IMR-90 (cell line): Measurements from ENCODE around the gene OSBPL1A. TPM values are rescaled to one million over a fixed set of nuclear protein-coding genes. Genes with fewer than 3 reads are reported as not detected.

ENCODE experiments used
- ATAC-seq: fragments of 200-7000 bp; cut with Tn5 transposase; 2 replicates; pipeline ENCODE4 v1.9.1; 2020; ENCODE audit warnings: low read depth, mild to moderate bottlenecking, moderate library complexity
- BruUV-seq: library from RNA; stranded (reverse); fragments of 400-500 nt; replicated peaks from 2 replicates; lab custom pipeline; 2021; lab: Mats Ljungman, UMichigan
- CTCF ChIA-PET: fragments of 300-600 bp; formaldehyde crosslinking; extraction: SDS; loops from one replicate; lab custom pipeline; 2021; ENCODE audit warnings: antibody characterized with exemption; lab: Yijun Ruan, JAX
- POLR2A ChIA-PET: fragments of 300-600 bp; sonication (Branson Sonifier 250); formaldehyde crosslinking; loops from one replicate; lab custom pipeline; 2022; ENCODE audit warnings: antibody characterized with exemption; ENCODE audit not compliant: unreplicated experiment; lab: Charles Lee
- DNase-seq: peaks from one replicate; pipeline ENCODE4 v3.0.0; 2013
- H2AFZ ChIP-seq: replicated peaks from 2 replicates; pipeline ENCODE3; 2013; ENCODE audit warnings: low read length, mild to moderate bottlenecking; ENCODE audit not compliant: poor library complexity
- H2AK5ac ChIP-seq: 2 replicates; pipeline ENCODE4 v1.6.1; 2013; ENCODE audit warnings: low read depth, low read length, inconsistent platforms
- H2AK9ac ChIP-seq: replicated peaks from 2 replicates; pipeline ENCODE3; 2013; ENCODE audit warnings: mild to moderate bottlenecking, low read depth, low read length, moderate library complexity; ENCODE audit not compliant: poor library complexity
- H2BK120ac ChIP-seq: 2 replicates; pipeline ENCODE4 v1.6.1; 2013; ENCODE audit warnings: low read depth, low read length, inconsistent platforms
- H2BK15ac ChIP-seq: 3 replicates; pipeline ENCODE4 v1.6.1; 2013; ENCODE audit warnings: low read depth, low read length, inconsistent platforms
- H2BK20ac ChIP-seq: 2 replicates; pipeline ENCODE4 v1.6.1; 2013; ENCODE audit warnings: low read depth, mild to moderate bottlenecking, inconsistent platforms, low read length, moderate library complexity
- H2BK5ac ChIP-seq: 2 replicates; pipeline ENCODE4 v1.6.1; 2013; ENCODE audit warnings: mild to moderate bottlenecking, low read depth, low read length, inconsistent platforms; ENCODE audit not compliant: poor library complexity, severe bottlenecking
- H3K14ac ChIP-seq: replicated peaks from 2 replicates; pipeline ENCODE4 v1.6.1; 2013; ENCODE audit warnings: low read depth, low read length, inconsistent platforms
- H3K18ac ChIP-seq: 2 replicates; pipeline ENCODE4 v1.6.1; 2013; ENCODE audit warnings: low read depth, low read length, control low read depth
- H3K23ac ChIP-seq: 2 replicates; pipeline ENCODE4 v1.6.1; 2013; ENCODE audit warnings: low read depth, low read length, inconsistent platforms
- H3K27ac ChIP-seq: 2 replicates; pipeline ENCODE4 v1.5.1; 2013; ENCODE audit warnings: mild to moderate bottlenecking, control low read depth, low read length; ENCODE audit not compliant: insufficient read depth
- H3K27me3 ChIP-seq: 2 replicates; pipeline ENCODE4 v1.6.1; 2013; ENCODE audit warnings: low read length; ENCODE audit not compliant: control insufficient read depth, insufficient read depth
- H3K36me3 ChIP-seq: 2 replicates; pipeline ENCODE4 v1.6.1; 2013; ENCODE audit warnings: low read length, mixed read lengths; ENCODE audit not compliant: control insufficient read depth, insufficient read depth
- H3K4ac ChIP-seq: 2 replicates; pipeline ENCODE4 v1.6.1; 2013; ENCODE audit warnings: low read depth, low read length, inconsistent platforms
- H3K4me1 ChIP-seq: 2 replicates; pipeline ENCODE4 v1.6.1; 2013; ENCODE audit warnings: low read length, mixed read lengths; ENCODE audit not compliant: control insufficient read depth, insufficient read depth
- H3K4me2 ChIP-seq: 2 replicates; pipeline ENCODE4 v1.6.1; 2013; ENCODE audit warnings: low read depth, mild to moderate bottlenecking, control low read depth, low read length, moderate library complexity
- H3K4me3 ChIP-seq: 2 replicates; pipeline ENCODE4 v1.5.1; 2013; ENCODE audit warnings: low read depth, mild to moderate bottlenecking, control low read depth, low read length, moderate library complexity; ENCODE audit not compliant: insufficient read depth
- H3K56ac ChIP-seq: 2 replicates; pipeline ENCODE4 v1.6.1; 2013; ENCODE audit warnings: low read length, inconsistent platforms; ENCODE audit not compliant: insufficient read depth; ENCODE audit errors: extremely low read depth
- H3K79me1 ChIP-seq, 2 experiments: 2 replicates each; pipeline ENCODE4 v1.6.1; 2013; ENCODE audit warnings: low read length in 2 of 2, inconsistent platforms in 1 of 2, low read depth in 1 of 2
- H3K9ac ChIP-seq: 2 replicates; pipeline ENCODE4 v1.6.1; 2013; ENCODE audit warnings: low read depth, low read length, control low read depth
- H3K9me1 ChIP-seq: 2 replicates; pipeline ENCODE4 v1.6.1; 2013; ENCODE audit warnings: low read length, inconsistent platforms; ENCODE audit not compliant: insufficient read depth
- H3K9me3 ChIP-seq: 2 replicates; pipeline ENCODE4 v1.6.1; 2013; ENCODE audit warnings: low read length; ENCODE audit not compliant: control insufficient read depth, insufficient read depth
- H4K20me1 ChIP-seq: 2 replicates; pipeline ENCODE4 v1.6.1; 2013; ENCODE audit warnings: low read length, inconsistent platforms; ENCODE audit not compliant: insufficient read depth
- H4K5ac ChIP-seq: 2 replicates; pipeline ENCODE4 v1.6.1; 2013; ENCODE audit warnings: mild to moderate bottlenecking, low read depth, low read length, control low read depth
- H4K8ac ChIP-seq, 2 experiments: 2 replicates each; pipeline ENCODE4 v1.6.1; 2013; ENCODE audit warnings: low read depth in 2 of 2, low read length in 2 of 2, control low read depth in 1 of 2, inconsistent platforms in 1 of 2
- H4K91ac ChIP-seq: 2 replicates; pipeline ENCODE4 v1.6.1; 2013; ENCODE audit warnings: low read depth, low read length, inconsistent platforms; ENCODE audit not compliant: insufficient read depth
- BHLHE40 ChIP-seq: fragments of 150-350 bp; IDR thresholded peaks from 2 replicates; pipeline ENCODE4 v1.6.1; 2016; ENCODE audit warnings: mild to moderate bottlenecking, low read depth, low read length
- CHD1 ChIP-seq: IDR thresholded peaks from 2 replicates; pipeline ENCODE4 v1.6.1; 2012; ENCODE audit warnings: low read depth, low read length, improper control_type of control experiment
- CTCF ChIP-seq: conservative IDR thresholded peaks from 2 replicates; pipeline ENCODE4 v1.5.1; 2012; ENCODE audit warnings: mild to moderate bottlenecking, low read depth, low read length, improper control_type of control experiment
- ELK1 ChIP-seq: fragments of 150-350 bp; IDR thresholded peaks from 2 replicates; pipeline ENCODE4 v1.6.1; 2016; ENCODE audit warnings: low read depth, mild to moderate bottlenecking, low read length, moderate library complexity, borderline replicate concordance
- FOS ChIP-seq: fragments of 150-350 bp; IDR thresholded peaks from 2 replicates; pipeline ENCODE4 v1.6.1; 2016; ENCODE audit warnings: low read depth, low read length
- MAFK ChIP-seq: IDR thresholded peaks from 2 replicates; pipeline ENCODE4 v1.6.1; 2012; ENCODE audit warnings: low read depth, low read length, improper control_type of control experiment
- MAZ ChIP-seq: IDR thresholded peaks from 2 replicates; pipeline ENCODE4 v1.6.1; 2012; ENCODE audit warnings: low read depth, mild to moderate bottlenecking, low read length, improper control_type of control experiment, moderate library complexity, borderline replicate concordance
- MXI1 ChIP-seq: IDR thresholded peaks from 2 replicates; pipeline ENCODE4 v1.6.1; 2012; ENCODE audit warnings: low read depth, mild to moderate bottlenecking, low read length, moderate library complexity, borderline replicate concordance
- NFE2L2 ChIP-seq: fragments of 150-350 bp; IDR thresholded peaks from 2 replicates; pipeline ENCODE4 v1.6.1; 2016; ENCODE audit warnings: low read depth, mild to moderate bottlenecking, low read length
- POLR2A ChIP-seq: IDR thresholded peaks from 2 replicates; pipeline ENCODE4 v1.6.1; 2012; ENCODE audit warnings: mild to moderate bottlenecking, low read depth, low read length
- RAD21 ChIP-seq: IDR thresholded peaks from 2 replicates; pipeline ENCODE4 v1.6.1; 2012; ENCODE audit warnings: low read length, improper control_type of control experiment
- RCOR1 ChIP-seq: IDR thresholded peaks from 2 replicates; pipeline ENCODE4 v1.6.1; 2012; ENCODE audit warnings: mild to moderate bottlenecking, low read length, improper control_type of control experiment; ENCODE audit not compliant: insufficient replicate concordance
- RFX5 ChIP-seq: IDR thresholded peaks from 2 replicates; pipeline ENCODE4 v1.8.0; 2012; ENCODE audit warnings: low read depth, mild to moderate bottlenecking, low read length, moderate library complexity
- SMC3 ChIP-seq: fragments of 150-350 bp; IDR thresholded peaks from 2 replicates; pipeline ENCODE4 v1.6.1; 2016; ENCODE audit warnings: low read depth, mild to moderate bottlenecking, antibody characterized with exemption, low read length, moderate library complexity
- USF2 ChIP-seq: fragments of 150-350 bp; IDR thresholded peaks from 2 replicates; pipeline ENCODE4 v1.6.1; 2017; ENCODE audit warnings: mild to moderate bottlenecking, antibody characterized with exemption, low read length, low read depth
- WGBS, 2 experiments: methylation state at CpG; one replicate each; pipeline versions ENCODE4 v1.1.5 to v1.1.7; 2013; ENCODE audit warnings: missing lambda C conversion rate in 2 of 2; ENCODE audit not compliant: insufficient read length in 1 of 2; ENCODE audit errors: extremely low coverage in 2 of 2; 5-methylcytosine and 5-hydroxymethylcytosine counted together
- dilution Hi-C: fragments of 300-500 bp; cut with HindIII; formaldehyde crosslinking; loops from one replicate; pipeline ENCODE4 v1.14.3; 2018; ENCODE audit warnings: low sequenced_read_pairs; ENCODE audit not compliant: unreplicated experiment
- in situ Hi-C: fragments of 300-500 bp; cut with MboI; formaldehyde crosslinking; loops from 3 replicates; pipeline ENCODE4 v1.14.3; 2019; ENCODE audit warnings: low sequenced_read_pairs, inconsistent platforms, mixed read lengths
- intact Hi-C: fragments of 100-400 bp; cut with micrococcal nuclease; formaldehyde crosslinking; loops from 2 replicates; pipeline ENCODE4 v1.10.0; 2022
- polyA plus RNA-seq, 3 experiments: library from polyadenylated mRNA; depleted of rRNA; stranded (reverse); fragments of >200 nt; gene quantifications; 2 replicates each; pipeline ENCODE4 v1.2.3, GENCODE V29; 2012; ENCODE audit warnings: low replicate concordance in 1 of 3
- total RNA-seq: library from RNA; depleted of rRNA; stranded (reverse); fragments of >200 nt; gene quantifications from 2 replicates; pipeline ENCODE4 v1.2.3, GENCODE V29; 2012

Gene OSBPL1A
- total and polyA plus RNA-seq, 2 of the 4 experiments (the other 2 are of a cell fraction) = 29.4 to 70.4 TPM

- no peak overlapping the region for H3K27ac ChIP-seq
- no peak overlapping the region for H4K91ac ChIP-seq
- no peak overlapping the region for H2AK9ac ChIP-seq
- ChIA-PET CTCF (no interaction called here), POLR2A (no interaction called here)
- no peak overlapping the region for H4K8ac ChIP-seq
- H2BK20ac ChIP-seq = no peak overlapping the region
- H4K5ac ChIP-seq = no peak overlapping the region
- H3K79me1 ChIP-seq = no peaks in the 10 kb centered on the region
- dilution Hi-C loops (no loop called here), in situ Hi-C loops (no loop called here), intact Hi-C loops (no loop called here)
- DNase-seq (no peak), ATAC-seq (no peak)
- no peak overlapping the region for H2BK120ac ChIP-seq
- H3K4me2 ChIP-seq = no peak overlapping the region
- no peak overlapping the region for H3K56ac ChIP-seq
- no peak overlapping the region for H2AFZ ChIP-seq
- H3K18ac ChIP-seq = no peak overlapping the region
- no peak overlapping the region for H3K4ac ChIP-seq
- no peaks in the 10 kb centered on the region for H3K9me1 ChIP-seq
- no peaks in the 10 kb centered on the region for H3K4me1 ChIP-seq
- H3K9ac ChIP-seq = no peak overlapping the region
- H2AK5ac ChIP-seq = no peak overlapping the region
- no peaks in the 10 kb centered on the region for H3K9me3 ChIP-seq
- H4K20me1 ChIP-seq = no peaks in the 10 kb centered on the region
- H3K4me3 ChIP-seq = no peak overlapping the region
- H2BK5ac ChIP-seq = no peak overlapping the region
- no peaks in the 10 kb centered on the region for H3K27me3 ChIP-seq
- H3K14ac ChIP-seq = no peak overlapping the region
- TF ChIP-seq USF2 (no peak), MXI1 (no peak), FOS (no peak), NFE2L2 (no peak), CHD1 (no peak), POLR2A (no peak), RCOR1 (no peak), SMC3 (no peak), BHLHE40 (no peak), ELK1 (no peak), MAFK (no peak), MAZ (no peak), RAD21 (no peak), CTCF (no peak), RFX5 (no peak)
- no TSS peak for BruUV-seq
- 0 out of 2 replicates have a peak, but pooled peaks cover 1% of the 10 kb centered on the region for H3K36me3 ChIP-seq
- WGBS, 2 experiments = no CpG with 5 or more reads among the region's 3 CpGs
- no peak overlapping the region for H2BK15ac ChIP-seq
- no peak overlapping the region for H3K23ac ChIP-seq
These were observed 96.9 kb downstream of the OSBPL1A start for GRCh38 chr18:24300703-24301102.
